GM21825 (cell line): ENCODE measurements around the gene LCNL1.
A peak's percentile ranks its signal among the peaks of the same experiment; 100 is the strongest.

Experiments used
- ATAC-seq: cut with Tn5 transposase; IDR thresholded peaks from one replicate; pipeline ENCODE4 v1.9.1; 2021; ENCODE audit warnings: mild to moderate bottlenecking, moderate library complexity; ENCODE audit not compliant: unreplicated experiment

LCNL1 gene

DNA sequence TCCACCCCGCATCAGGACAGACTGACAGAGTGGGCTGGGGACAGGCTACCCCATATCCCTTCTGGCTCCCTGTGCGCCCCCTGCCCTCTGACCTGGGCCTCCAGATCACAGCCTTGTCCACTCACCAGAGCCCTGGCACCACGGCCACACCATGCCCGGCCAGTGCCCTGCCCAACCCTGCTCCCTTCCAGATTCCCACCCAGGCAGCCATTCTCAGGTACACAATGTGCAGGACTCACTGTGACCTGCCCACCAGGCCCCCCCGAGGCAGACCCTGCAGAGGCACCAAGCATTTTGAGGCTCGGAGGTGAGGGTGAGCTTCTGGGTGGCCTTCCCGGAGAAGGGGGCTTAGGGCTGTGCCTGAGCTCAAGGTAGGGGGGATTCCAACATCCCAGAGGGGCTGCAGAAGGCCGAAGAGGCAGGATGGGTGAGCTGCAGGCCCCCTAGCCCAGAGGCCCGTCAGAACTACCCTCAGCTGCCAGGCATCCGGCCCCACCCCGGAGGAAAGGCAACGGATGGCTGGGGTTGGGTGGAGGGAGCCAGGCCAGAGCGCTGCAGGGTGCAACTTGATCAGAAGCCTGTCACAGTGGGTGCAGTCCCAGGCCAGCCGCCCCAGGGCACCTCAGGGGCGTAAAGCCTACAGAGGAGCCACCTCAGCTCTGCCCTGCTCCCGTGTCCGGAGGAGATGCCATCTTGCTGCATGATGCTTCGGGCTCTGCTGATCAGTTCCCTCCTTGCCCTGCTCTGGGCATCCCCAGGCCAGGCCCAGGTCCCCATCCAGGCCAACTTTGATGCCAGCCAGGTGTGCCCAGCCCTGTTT lies at the start of gene LCNL1:
Gene LCNL1, plus strand, starts transcription at position 762 of the 820 bp plus-strand sequence. CDS start 594 bp downstream, outside the sequence.
- no peak for ATAC-seq

- no peak for ATAC-seq
Observed at GRCh38 chr9:136934277-136934676, 48.5 kb upstream of the LCNL1 start.

DNA sequence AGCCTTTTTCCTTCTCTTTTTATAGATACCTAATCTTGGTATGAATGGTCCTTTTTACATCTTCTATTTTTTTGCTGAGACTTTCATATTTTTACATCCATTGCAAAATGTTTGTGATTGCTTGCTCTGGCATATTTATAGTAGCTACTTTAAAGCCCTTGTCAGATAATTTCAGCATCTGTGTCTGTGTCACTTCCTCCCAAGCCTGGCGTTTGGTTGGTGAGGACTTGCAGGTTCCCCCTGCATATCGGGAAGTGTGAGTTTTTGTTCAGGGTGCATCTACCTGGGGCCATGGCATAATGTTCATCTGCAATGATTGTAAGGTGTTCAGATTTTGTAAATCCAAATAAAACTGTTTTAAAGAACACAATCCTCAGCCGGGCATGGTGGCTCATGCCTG lies 47.1 kb upstream of the LCNL1 start:
- no peak for ATAC-seq

DNA sequence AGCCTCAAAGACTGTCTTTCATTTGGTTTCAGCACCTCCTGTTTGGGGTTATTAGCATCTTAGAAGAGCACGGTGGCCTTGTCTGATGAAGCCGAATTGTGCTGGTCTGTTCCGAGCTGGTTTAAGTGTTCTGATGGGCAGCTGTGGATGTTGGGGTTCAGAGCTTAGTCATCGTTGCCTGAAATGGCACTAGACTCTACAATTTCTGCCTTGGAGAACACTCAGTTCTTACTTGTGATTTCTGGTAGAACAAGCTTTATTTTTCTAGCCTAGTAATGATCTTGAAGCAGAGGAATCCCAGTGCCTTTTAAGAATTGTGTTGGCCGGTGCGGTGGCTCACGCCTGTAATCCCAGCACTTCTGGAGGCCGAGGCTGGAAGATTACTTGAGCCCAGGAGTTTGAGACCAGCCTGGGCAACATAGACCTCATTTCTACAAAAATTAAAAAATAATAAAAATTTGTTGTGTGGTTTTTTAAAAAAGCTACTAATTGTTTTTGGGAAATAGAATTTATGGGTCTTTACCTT lies 46.1 kb upstream of the LCNL1 start:
- no peak for ATAC-seq

GRCh38 chr9:136937186-136938001 lies 45.4 kb upstream of the LCNL1 start:
- ATAC-seq, result no peak

- ATAC-seq, result no peak
Observed at GRCh38 chr9:136939431-136939995, 43.3 kb upstream of the LCNL1 start.

GRCh38 chr9:136939996-136940525 lies 42.7 kb upstream of the LCNL1 start:
- no peak for ATAC-seq

DNA sequence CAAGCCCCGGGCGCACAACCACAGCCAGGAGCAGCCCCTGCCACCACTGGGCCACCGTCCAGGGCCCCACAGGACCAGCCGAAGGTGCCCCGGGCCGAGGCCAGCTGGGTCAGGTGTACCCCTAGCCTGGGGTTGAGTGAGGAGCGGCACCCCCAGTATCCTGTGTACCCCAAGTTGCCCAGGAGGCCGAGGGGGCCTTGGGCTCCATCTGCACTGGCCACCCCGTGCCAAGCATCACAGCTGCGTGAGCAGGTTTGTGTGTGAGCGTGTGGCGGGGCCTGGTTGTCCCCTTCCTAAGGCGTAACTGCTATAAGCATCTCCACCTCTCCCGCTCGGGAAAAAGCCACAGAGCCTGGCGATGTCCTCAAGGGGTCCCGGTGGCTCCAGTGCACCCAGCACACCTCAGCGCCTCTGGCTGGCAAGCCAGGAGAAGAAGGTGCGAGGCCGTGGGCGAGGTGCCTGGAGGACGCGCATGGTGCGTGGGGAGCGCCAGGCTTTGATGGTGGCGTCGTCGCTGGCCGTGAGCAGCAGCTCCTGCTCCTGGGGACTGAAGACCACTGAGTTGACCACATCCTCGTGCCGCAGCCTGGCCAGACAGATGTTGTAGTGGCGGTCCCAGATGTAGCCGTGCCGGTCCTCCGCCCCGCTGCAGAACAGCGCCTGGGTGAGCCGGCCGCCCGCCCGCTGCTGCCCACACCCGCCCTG lies 42.1 kb upstream of the LCNL1 start:
- ATAC-seq, result no peak

DNA sequence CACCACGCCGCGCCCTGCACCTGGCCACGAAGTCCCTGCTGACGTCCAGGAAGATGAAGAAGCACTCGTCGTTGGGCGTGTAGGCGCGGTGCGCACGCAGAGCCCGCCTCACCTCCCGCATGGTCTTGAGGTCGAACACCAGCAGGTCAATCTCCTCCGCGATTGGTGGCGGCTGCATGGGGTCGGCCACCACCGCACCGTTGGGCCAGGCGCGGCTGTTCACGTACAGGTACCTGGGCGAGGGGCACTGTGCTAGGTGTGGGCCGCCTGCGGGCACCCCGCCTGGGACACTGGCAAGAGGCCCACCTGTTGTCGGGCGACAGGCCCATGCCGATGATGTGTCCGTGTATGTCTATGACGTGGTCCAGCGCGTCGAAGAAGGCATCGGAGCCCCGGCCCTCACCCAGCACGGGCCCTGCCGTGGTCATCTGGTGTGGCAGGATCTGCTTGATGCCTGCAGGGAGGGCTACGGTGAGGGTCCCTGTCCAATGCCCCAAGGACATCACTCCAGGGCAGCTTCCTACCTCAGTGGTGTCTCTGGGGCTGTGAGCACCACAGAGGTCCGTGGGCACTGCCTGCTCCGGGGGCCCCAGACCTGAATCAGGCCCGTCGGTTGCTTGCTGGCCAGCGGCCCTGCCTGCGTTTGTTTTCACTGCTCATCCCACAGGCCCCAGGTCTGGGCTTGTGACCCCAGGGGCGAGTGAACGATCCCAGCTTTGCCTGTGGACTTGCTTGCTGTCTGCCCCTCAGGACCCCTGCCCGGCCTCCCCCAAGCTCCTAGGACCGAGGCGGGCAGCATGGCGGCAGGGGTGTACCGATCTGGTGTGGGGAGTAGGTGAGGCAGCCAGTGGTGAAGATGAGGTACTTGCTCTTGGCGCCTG lies 41.3 kb upstream of the LCNL1 start:
- no peak for ATAC-seq

- no peak for ATAC-seq
Observed at GRCh38 chr9:136942112-136942880, 40.5 kb upstream of the LCNL1 start.

DNA sequence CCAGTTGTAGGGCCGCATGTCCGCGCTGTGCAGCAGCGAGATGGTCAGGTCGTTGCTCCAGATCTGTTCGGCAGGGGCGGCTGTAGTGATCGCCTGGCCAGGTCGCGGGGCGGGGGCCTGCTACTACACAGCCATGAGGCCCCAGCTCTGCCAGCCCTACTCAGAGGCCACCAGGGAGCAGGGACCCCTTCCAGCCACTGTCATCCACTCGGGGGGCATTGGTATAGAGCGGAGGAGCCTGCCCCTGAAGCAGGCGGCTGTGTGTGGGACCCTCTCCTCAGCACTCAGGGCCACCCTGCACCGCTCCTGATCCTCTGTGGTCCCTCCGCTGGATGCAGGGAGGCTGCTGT lies 39.9 kb upstream of the LCNL1 start:
- no peak for ATAC-seq

DNA sequence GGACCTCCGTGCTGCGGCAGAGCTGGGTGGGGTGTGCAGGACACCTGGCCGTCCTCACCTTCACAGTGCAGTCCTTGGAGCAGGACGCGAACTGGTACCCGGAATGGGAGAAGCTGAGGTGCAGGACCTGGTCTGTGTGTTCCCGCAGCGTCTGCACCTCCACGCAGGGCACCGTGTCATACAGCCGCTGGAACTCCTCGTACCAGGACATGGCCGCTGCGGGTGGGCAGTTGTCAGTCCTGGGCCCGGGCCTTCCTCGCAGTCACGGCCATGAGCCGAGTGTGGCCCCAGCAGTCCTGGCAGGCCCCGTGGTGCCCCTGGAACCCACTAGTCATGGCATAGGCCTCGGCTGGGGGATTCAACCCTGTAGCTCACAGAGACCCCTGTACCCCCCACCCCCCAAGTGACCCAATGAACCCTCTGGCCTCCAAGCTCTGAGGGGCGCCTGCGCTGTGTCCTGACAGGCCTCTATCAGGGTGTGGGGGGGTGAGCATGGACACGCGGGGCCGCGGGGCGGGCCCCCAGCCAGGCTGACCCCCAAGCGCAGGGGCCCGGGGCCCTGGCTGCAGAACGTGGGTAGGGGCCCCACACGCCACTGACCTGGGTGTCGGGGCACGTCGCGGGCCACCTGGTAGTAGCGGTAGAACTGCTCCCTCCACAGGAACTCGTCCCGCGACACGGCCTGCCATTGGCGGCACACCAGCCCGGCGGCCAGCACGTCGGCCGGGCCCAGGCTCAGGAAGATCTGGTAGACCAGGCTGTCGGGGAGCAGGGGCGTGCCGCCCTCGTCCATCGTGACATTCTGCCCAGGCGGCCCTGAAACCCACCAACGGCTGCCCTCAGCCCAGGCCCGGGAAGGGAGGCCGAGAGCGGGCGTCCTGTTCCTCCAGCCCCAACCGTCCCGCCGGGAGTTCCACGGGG lies 39.2 kb upstream of the LCNL1 start:
- peak; percentile 8 for ATAC-seq

- ATAC-seq, result no peak
Observed at GRCh38 chr9:136944212-136944518, 38.6 kb upstream of the LCNL1 start.

- peak; percentile 69 for ATAC-seq
Observed at GRCh38 chr9:136944519-136945332, 38.1 kb upstream of the LCNL1 start, which contains the start of the genes C8G and FBXW5. C8G (plus strand) TSS chr9:136945243; CDS start chr9:136945321, 78 bp downstream. FBXW5 (minus strand) TSS chr9:136944738; CDS start chr9:136944083, 655 bp downstream.

DNA sequence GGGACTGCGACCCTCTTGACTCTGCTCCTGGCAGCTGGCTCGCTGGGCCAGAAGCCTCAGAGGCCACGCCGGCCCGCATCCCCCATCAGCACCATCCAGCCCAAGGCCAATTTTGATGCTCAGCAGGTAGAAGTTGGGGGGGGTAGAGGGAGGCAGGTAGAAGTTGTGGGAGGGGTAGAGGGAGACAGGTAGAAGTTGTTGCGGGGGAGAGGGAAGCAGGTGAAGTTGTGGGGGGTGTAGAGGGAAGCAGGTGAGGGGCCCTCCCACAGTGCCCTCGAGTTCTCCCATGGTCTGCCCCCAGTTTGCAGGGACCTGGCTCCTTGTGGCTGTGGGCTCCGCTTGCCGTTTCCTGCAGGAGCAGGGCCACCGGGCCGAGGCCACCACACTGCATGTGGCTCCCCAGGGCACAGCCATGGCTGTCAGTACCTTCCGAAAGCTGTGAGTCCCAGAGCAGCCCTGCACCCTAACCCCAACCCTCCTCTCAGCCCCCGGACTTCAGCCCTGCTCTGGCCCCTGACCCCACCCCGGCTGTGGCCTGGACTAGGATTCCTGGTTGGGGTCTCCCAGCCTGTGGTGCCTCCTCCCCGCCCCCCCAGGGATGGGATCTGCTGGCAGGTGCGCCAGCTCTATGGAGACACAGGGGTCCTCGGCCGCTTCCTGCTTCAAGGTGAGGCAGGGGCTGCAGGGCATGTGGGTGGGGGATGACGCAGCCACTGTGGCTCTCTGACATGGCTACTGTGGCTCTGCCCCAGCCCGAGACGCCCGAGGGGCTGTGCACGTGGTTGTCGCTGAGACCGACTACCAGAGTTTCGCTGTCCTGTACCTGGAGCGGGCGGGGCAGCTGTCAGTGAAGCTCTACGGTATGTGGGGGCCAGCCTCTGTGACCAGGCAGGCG lies 37.2 kb upstream of the LCNL1 start:
- ATAC-seq, result no peak
